NOMO-1 treated with DMSO at 0.1 percent for 48 hours (cell line): ENCODE results near the gene CCDC188.

Experiments used
- DNase-seq: peaks from one replicate; lab custom pipeline; 2025; ENCODE audit not compliant: unreplicated experiment; lab: John Stamatoyannopoulos, UW

Gene CCDC188

DNA sequence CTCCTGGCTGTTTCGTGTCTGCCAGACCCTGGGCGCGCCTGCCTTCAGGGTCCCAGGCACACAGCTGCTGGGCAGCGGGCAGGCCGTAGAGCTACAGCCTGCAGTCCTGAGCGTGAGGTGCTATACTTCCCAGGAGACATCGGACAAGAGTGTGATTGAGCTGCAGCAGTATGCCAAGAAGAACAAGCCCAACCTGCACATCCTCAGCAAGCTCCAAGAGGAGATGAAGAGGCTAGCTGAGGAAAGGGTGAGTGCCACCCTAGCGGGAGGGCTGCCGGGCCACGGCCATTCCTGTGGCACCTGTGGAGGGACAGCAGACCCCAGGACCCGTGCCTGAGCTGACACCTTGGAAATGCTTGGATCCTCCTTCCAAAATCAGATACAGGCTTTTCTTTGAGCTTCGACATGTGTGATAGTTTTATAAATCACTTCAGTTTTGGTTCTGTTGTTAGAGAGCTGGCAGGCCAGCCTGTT is 42.1 kb downstream of the CCDC188 start:
- no peak for DNase-seq

DNA sequence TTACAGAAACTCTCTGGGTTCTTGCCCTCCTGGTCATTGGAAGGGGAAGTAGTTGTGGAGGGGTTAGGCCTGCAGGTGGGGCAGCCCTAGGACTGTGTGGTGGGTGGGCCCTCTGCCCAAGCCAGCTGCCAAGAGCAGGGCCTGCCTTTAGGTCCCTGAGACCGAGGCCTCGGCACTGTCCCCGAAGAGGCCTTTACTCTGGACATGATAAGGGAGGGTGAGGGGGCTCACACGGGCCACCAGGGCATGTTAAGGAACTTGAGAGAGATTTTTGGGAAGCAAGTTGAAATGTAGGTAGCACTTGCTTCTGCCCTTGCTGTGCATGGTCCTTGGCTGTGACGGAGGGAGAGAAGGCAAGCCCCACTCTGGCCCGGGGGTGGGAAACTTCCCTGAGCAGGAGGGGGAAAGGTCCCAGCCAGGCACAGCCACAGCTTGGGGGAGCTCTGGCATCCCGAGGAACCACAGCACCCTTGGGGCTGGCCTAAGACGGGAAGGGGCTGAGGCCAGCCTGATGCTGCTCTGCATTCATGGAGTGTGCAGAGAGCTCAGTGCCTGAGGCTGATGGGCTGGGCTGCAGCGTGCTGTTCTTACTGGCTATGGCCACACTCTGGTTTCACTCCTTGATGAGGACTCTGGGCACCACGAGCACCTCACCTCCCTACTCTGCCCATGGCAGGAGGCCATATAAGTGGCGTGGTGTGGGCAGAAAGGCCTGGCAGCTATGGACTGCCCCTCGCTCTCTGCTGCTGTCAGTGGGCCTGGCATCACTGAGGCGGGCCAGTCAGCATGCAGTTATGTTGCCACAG is 42.7 kb downstream of the CCDC188 start:
- DNase-seq: no peak

DNA sequence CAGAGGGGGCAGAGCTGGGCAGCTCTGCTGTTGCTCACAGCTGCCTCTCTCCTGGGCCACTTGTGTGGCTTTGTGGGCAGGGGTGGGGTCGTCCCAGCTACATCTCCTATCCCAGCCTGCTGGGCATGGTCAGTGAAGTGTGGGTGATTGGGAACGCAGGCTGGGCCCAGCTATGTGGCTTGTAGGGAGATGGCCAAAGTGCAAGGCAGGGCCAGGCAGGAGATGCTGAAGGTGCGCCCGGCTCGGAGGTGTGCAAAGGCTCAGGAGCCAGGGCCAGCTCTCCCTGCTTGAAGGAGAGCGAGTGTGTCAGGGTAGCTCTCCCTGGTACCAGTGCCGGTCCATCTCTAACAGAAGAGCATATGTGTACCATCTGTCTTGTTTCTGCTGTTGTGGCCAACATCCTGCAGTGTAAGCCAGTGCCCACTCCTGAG is 43.4 kb downstream of the CCDC188 start:
- DNase-seq: no peak

DNA sequence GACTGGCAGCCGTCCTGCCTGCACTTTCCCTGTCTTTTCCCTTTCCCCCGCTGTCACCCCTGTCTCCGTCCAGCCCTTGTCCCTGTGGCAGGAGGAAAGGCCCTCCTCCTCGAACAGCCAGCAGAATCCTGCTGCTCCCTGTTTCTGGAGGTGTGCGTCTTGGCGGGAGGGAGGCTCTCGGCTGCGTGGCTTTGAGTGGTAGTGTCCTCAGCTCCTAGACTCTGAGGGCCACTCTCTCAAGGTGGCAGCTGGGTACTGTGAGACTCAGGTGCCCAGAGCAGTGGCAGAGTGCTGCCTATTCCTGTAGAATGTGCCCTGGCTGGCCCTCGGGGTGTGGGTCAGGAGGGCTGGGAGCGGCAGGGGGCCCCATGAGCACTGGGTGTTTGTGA is 44.0 kb downstream of the CCDC188 start:
- DNase-seq: no peak

DNA sequence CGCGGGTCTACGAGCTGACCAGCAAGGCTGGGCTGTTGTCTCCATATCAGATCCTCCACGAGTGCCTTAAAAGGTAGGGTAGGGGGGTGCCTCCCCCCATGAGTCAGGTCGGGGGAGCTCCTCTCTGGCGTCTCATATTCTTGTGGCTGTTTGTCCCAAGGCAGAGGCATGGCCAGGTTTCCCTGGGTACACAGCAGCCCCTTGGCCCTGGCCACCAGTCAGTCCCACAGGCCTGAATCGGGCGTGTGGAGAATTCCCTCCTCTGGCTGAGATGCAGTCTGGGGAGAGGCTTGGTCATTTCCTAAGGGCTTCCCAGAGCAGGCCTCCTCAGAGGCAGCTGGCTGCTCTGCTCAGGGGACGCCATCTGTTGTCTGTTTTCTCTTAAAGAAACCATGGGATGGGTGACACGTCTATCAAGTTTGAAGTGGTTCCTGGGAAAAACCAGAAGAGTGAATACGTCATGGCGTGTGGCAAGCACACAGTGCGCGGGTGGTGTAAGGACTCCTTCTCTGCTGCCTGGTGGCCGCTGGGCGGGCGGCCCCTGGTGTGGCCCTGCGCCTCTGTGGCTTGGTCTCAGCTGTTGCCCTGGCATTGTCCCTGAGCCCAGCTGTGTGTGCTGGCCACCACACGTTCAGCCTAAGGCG is 44.5 kb downstream of the CCDC188 start:
- DNase-seq: no peak

DNA sequence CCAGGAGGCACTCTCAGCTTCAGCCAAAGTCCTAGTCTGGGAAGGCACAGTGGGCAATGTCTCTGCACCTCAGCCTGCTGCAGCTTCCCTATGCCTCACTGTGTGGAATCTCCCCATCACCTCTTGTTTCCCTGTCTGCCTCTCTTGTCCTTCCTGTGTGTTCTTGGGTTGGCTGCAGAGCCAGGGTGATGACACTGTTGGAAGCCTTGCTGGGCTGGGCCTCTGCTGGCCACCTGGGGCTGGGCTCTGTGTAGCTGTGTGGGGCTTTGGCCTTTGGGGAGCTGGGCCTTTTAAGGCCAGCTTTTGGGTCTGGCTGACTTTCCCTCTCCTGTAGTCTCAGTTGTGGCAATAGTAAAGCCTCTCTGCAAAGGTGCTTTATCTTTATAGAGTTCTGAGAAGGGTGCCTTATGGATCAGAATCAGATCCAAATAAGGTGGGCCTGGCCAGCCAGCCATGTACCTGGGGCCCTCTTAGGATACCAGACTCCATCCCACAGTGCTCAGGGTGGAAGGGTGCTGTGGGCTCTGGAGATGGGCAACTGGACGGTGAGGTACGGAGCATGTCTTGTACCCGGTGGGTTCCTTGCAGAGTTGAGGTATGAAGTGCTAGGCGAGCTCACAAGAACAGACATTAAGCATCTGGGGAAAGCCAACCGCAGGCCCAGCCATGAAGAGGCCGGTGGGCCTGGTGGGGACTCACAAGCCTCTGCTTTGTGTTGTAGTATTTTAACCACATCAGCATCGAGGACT is 45.2 kb downstream of the CCDC188 start:
- DNase-seq: no peak

DNA sequence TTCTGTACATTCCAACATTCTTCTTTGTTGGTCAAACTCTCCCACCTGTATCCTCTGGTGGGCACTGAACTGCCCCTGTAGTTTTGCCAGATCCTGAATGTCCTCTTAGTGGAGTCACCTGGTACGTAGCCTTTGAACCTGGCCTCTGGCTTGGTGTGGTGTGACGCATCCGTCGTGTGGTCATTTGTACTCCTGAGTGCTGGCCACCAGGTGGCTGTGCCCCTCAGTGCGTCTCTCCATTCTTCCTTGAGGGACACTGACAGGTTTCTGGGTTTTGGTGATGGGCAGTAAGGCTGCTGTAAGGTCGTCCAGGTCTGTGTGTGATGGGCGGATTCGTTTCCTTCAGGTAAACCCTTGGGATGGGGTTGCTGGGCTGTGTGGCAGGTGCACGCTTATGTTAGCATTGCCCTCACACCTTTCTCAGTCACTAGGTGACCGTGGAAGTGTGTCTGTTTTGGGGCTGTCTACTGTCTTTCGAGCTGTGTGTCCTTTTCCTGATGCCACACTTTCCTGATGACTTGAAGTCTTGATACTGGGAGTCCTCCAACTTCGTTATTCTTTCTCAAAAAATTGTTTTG is 48.6 kb downstream of the CCDC188 start:
- DNase-seq: no peak

DNA sequence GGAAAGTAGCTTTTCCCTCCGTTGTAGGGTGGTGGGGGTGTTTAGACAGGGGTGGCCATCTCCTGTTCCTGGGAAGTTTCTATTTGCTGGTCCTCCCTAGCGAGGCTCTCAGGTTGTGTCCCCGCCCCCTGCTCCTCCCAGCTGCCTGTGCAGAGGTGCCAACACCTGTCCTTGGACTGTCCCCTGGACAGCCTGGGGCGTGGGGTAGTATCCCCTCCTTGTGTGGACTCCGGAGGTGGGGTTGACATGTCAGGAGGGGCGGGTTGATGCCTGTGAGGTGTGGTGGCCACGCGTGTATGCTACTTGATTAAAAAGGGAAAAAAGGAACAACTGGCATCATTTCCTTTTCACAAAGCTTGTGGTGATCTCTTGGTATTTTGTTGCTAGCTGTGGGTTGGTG is 49.2 kb downstream of the CCDC188 start:
- no peak for DNase-seq

DNA sequence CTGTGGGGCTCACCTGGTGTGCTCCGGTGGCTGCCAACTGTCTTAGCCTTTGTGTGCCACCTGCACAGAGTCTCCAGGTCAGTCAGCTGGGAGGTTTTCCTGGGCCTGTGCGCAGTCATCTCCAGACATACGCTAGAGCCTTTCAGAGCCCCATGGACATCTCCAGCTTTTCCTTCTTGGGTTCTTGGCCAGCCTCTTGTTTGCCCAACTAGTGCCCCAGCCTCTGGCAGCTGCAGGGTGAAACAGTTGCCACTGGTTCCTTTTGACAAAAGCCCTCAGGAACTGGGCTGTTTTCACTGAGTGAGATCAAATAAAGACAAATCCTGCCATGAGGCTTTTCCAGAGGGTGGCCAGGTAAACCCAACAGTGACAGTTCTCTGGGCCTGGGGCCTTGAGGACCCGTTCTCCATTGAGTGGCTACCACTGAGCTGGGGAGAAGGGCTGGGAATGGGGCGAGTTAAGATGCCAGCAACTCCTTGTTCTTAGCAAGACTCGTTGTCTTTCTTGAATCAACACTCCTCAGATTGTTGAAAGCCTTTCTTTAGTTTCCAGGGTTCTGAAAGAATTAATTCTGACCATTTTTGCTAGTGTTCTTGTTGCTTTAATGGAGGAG is 51.6 kb downstream of the CCDC188 start:
- no peak for DNase-seq
